ENCODE data around the gene PRKAG2.
"Not testable (repeated sequence)": the region's sequence is repeated elsewhere in the genome, so short reads cannot be mapped to it uniquely, and the experiment has no call there.

The PRKAG2 gene

GRCh38 chr7:151761957-151762356 is 115.0 kb downstream of the PRKAG2 start:
- DNase-seq, result no peak

GRCh38 chr7:151761231-151761630 is 115.7 kb downstream of the PRKAG2 start:
- no peak for DNase-seq

- DNase-seq, result peak; percentile 66 to 73
These were observed 117.3 kb downstream of the PRKAG2 start for GRCh38 chr7:151759591-151760042.

GRCh38 chr7:151758622-151759540 is 118.0 kb downstream of the PRKAG2 start:
- no peak for DNase-seq

GRCh38 chr7:151757274-151757673 is 119.6 kb downstream of the PRKAG2 start:
- DNase-seq, result no peak

- DNase-seq, result no peak
These were observed 120.0 kb downstream of the PRKAG2 start for GRCh38 chr7:151756866-151757265.

- DNase-seq, result peak; percentile 76 to 78
These were observed 120.7 kb downstream of the PRKAG2 start for GRCh38 chr7:151756076-151756731.

- DNase-seq, result no peak
These were observed 121.6 kb downstream of the PRKAG2 start for GRCh38 chr7:151755131-151755801.

- no peak for DNase-seq
These were observed 122.2 kb downstream of the PRKAG2 start for GRCh38 chr7:151754688-151755130.

- DNase-seq, result peak in 1 of 2 experiments; percentile 49
These were observed 122.7 kb downstream of the PRKAG2 start for GRCh38 chr7:151754142-151754590.

GRCh38 chr7:151752816-151753595 is 123.9 kb downstream of the PRKAG2 start:
- DNase-seq, result no peak

- no peak for DNase-seq
These were observed 124.9 kb downstream of the PRKAG2 start for GRCh38 chr7:151752037-151752436.

- DNase-seq, result no peak
These were observed 128.2 kb downstream of the PRKAG2 start for GRCh38 chr7:151748733-151749132.

- not testable (repeated sequence) for DNase-seq
These were observed 128.9 kb downstream of the PRKAG2 start for GRCh38 chr7:151748021-151748420.

- no peak for DNase-seq
These were observed 131.2 kb downstream of the PRKAG2 start for GRCh38 chr7:151745706-151746105.

- peak; percentile 68 to 76 for DNase-seq
These were observed 132.0 kb downstream of the PRKAG2 start for GRCh38 chr7:151744656-151745638.

- no peak for DNase-seq
These were observed 132.8 kb downstream of the PRKAG2 start for GRCh38 chr7:151744051-151744580.

- DNase-seq, result no peak
These were observed 133.4 kb downstream of the PRKAG2 start for GRCh38 chr7:151743481-151743983.

GRCh38 chr7:151742713-151743480 is 134.0 kb downstream of the PRKAG2 start:
- no peak for DNase-seq

GRCh38 chr7:151741585-151741984 is 135.3 kb downstream of the PRKAG2 start:
- DNase-seq, result no peak

All from activated T-cell treated with anti-CD3 and anti-CD28 coated beads, Interleukin-2, amount 50 U/mL, for 48 hours (primary cell).